ENCODE results near the gene CTTNBP2.

DNA sequence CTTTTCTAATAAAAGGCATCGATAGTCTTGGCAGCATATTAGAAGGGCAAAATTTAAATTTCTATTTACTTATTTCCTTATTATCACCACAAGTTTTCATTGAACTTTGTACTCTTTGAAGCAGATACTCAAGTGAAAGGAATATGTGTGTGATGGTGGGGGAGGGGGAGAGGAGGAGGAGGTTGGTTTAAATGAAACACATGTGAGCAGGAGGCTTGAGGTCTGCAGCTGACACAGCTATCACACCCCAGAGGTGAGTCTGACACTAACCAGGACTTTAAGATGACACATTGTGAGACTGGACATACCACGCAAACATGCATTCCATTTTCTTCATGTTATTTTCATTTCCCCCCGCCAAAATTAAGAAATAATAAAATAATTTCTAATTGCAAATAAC is 63.3 kb downstream of the CTTNBP2 start:
- TF ChIP-seq, protein P1, sequence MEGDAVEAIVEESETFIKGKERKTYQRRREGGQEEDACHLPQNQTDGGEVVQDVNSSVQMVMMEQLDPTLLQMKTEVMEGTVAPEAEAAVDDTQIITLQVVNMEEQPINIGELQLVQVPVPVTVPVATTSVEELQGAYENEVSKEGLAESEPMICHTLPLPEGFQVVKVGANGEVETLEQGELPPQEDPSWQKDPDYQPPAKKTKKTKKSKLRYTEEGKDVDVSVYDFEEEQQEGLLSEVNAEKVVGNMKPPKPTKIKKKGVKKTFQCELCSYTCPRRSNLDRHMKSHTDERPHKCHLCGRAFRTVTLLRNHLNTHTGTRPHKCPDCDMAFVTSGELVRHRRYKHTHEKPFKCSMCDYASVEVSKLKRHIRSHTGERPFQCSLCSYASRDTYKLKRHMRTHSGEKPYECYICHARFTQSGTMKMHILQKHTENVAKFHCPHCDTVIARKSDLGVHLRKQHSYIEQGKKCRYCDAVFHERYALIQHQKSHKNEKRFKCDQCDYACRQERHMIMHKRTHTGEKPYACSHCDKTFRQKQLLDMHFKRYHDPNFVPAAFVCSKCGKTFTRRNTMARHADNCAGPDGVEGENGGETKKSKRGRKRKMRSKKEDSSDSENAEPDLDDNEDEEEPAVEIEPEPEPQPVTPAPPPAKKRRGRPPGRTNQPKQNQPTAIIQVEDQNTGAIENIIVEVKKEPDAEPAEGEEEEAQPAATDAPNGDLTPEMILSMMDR (IDR thresholded peaks at IDR 0.05), result no peak
- no peak for TF ChIP-seq POLR2A (IDR thresholded peaks at IDR 0.05)

All from adrenal gland (tissue), 5 donors.